Pancreas (tissue), 10 donors: ENCODE results near the gene NPFFR2. TPM values are rescaled to one million over a fixed set of nuclear protein-coding genes. Genes with fewer than 3 reads are reported as not detected.

ENCODE experiments used
- ATAC-seq, 4 donors: fragments of 200-7000 bp; cut with Tn5 transposase; one replicate each; pipeline versions ENCODE4 v1.8.0 to v1.9.1; 2020; ENCODE audit warnings: mild to moderate bottlenecking in 4 of 4, moderate library complexity in 4 of 4
- DNase-seq, 6 donors: peaks; one replicate each; pipeline ENCODE4 v3.0.0-alpha.2; 2020
- FAIRE-seq: peaks from 2 replicates; lab custom pipeline; 2012; peaks lifted over from hg19 to GRCh38; lab: Jason Lieb, UNC
- H3K27ac ChIP-seq, 4 donors: fragments of 200-600 bp; sonication (generic); 1 replicate in 3 of 4; 2 replicates in 1 of 4; pipeline versions ENCODE4 v1.5.0 to v1.8.0; 2020
- H3K27me3 ChIP-seq, 4 donors: fragments of 200-600 bp; one replicate each; pipeline ENCODE4 v1.8.0; 2021
- H3K36me3 ChIP-seq, 3 donors: fragments of 200-600 bp; sonication (generic) in 1 of 3; one replicate each; pipeline versions ENCODE4 v1.5.0 to v1.8.0; 2020 to 2021
- H3K4me1 ChIP-seq, 3 donors: fragments of 200-600 bp; one replicate each; pipeline ENCODE4 v1.8.0; 2021
- H3K4me3 ChIP-seq, 4 donors: fragments of 200-600 bp; sonication (generic) in 2 of 4; one replicate each; pipeline versions ENCODE4 v1.5.0 to v1.8.0; 2020 to 2021
- H3K9me3 ChIP-seq, 4 donors: fragments of 200-600 bp; one replicate each; pipeline ENCODE4 v1.8.0; 2021
- WGBS, 2 donors: extraction: QIAGEN DNeasy Blood & Tissue Kit; methylation state at CpG; one replicate each; pipeline ENCODE4 v1.1.7; 2013; 5-methylcytosine and 5-hydroxymethylcytosine counted together
- intact Hi-C, 3 donors: fragments of 100-400 bp; cut with DNase I; formaldehyde crosslinking; loops; one replicate each; pipeline versions ENCODE4 v1.11.1 to v1.14.2; 2022
- polyA plus RNA-seq, 2 donors: library from polyadenylated mRNA; stranded (reverse); fragments of 200-250 nt; gene quantifications; one replicate each; pipeline ENCODE4 v1.2.3, GENCODE V29; 2013
- total RNA-seq, 6 donors: library from RNA; stranded (reverse); fragmentation: NEBNext Ultra II Directional in 4 of 6; extraction: Animal tissue kit (Norgen Biotek cat#: 25700) in 4 of 6; gene quantifications; one replicate each; pipeline versions ENCODE4 v1.2.1 to v1.2.4, GENCODE V29; 2021 to 2023
- TF ChIP-seq, protein P1 (sequence below), 4 donors: fragments of 200-600 bp; sonication (generic) in 3 of 4; IDR thresholded peaks; one replicate each; pipeline versions ENCODE4 v1.5.0 to v1.8.0; 2021; ENCODE audit warnings: antibody characterized with exemption in 4 of 4
- donor health status: healthy with polysubstance abuse.
- donor health status: DM: no; HTN: no; CAD: no; lungs with moderate emphysema.
- donor health status: DM: no; HTN: no; CAD: no.
- donor health status: control.
- donor health status: control.
- donor health status: Bipolar disorder and iron deficiency.
- donor health status: DM: yes; HTN: yes; CAD: no.
- donor health status: DM: no; HTN: no; CAD: no.
- donor health status: DM: no; HTN: no; CAD: no.
- donor health status: DM: yes; HTN: yes; CAD: no.

The NPFFR2 gene
- total and polyA plus RNA-seq, 8 donors = not detected

DNA sequence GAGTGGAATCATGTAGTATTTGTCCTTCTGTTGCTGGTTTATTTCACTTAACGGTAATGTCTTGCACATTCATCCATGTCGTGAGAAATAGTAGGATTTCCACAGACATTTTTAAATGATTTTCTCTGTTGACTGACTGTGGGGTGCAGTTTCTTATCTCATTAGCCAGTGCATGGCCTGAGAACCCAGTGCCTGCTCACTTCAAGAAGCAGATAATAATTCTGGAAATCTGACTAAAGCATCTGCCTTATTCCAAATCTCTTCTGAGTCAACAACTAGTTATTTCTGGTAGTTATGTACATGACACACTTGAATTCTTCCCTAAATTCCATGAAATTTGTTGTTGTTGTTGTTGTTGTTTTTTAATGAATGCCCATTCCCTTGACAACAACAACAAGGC lies 77.6 kb downstream of the NPFFR2 start:
- TF ChIP-seq, protein P1, sequence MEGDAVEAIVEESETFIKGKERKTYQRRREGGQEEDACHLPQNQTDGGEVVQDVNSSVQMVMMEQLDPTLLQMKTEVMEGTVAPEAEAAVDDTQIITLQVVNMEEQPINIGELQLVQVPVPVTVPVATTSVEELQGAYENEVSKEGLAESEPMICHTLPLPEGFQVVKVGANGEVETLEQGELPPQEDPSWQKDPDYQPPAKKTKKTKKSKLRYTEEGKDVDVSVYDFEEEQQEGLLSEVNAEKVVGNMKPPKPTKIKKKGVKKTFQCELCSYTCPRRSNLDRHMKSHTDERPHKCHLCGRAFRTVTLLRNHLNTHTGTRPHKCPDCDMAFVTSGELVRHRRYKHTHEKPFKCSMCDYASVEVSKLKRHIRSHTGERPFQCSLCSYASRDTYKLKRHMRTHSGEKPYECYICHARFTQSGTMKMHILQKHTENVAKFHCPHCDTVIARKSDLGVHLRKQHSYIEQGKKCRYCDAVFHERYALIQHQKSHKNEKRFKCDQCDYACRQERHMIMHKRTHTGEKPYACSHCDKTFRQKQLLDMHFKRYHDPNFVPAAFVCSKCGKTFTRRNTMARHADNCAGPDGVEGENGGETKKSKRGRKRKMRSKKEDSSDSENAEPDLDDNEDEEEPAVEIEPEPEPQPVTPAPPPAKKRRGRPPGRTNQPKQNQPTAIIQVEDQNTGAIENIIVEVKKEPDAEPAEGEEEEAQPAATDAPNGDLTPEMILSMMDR (IDR thresholded peaks at IDR 0.05) = no peak
- Histone ChIP-seq H3K36me3 (no peaks in the 10 kb centered on the region), H3K27ac (no peak overlapping the region), H3K4me1 (no peaks in the 10 kb centered on the region), H3K27me3 (no peaks in the 10 kb centered on the region), H3K4me3 (no peak overlapping the region), H3K9me3 (no peaks in the 10 kb centered on the region)
- ATAC-seq (no peak), DNase-seq (no peak), FAIRE-seq (no peak)
- WGBS, 2 donors = 58 to 60% methylated on average over 2 of the region's 2 CpGs
- intact Hi-C loops = no loop called here

DNA sequence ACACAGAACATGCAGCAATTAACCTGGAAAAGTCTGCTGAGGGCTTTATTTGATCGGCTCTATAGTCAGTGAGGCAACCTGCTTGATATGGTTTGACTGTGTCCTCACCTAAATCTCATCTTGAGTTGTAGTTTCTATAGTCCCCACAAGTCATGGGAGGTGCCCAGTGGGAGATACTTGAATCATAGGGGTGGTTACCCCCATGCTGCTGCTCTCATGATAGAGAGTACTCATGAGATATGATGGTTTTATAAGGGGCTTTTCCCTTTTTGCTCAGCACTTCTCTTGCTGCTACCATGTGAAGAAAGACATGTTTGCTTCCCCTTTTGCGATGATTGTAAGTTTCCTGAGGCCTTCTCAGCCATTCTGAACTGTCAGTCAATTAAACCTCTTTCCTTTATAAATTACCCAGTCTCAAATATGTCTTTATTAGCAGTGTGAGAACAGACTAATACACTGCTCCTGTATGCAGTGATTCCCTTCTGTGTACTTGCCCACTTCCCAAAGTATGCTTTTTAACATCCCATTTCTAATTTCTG lies 78.2 kb downstream of the NPFFR2 start:
- WGBS, 2 donors = 78 to 88% methylated on average over 2 of the region's 2 CpGs
- FAIRE-seq (no peak), DNase-seq (no peak), ATAC-seq (no peak)
- H3K4me3 ChIP-seq = no peak overlapping the region
- intact Hi-C loops = no loop called here
- no peaks in the 10 kb centered on the region for H3K27me3 ChIP-seq
- no peaks in the 10 kb centered on the region for H3K9me3 ChIP-seq
- H3K4me1 ChIP-seq = no peaks in the 10 kb centered on the region
- no peak overlapping the region for H3K27ac ChIP-seq
- no peaks in the 10 kb centered on the region for H3K36me3 ChIP-seq
- TF ChIP-seq, protein P1 (IDR thresholded peaks at IDR 0.05) = no peak

DNA sequence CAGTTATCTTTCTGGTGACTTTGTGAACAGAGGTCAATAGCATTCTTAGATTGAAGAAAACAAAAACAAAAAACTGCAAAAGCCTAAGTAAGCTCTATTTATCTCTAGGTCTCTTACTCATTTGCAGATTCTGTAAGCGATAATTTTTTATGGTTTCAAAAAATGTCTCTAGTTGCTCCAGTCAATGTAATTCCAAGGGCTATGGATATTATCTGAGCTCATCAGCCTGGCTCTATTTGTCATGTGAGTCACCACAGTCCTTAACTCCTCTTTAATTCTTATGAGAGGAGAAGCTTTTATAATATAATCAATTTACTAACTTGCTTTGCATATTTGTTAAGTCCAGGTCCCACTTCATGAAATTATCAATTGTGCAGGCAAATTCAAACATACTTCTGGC lies 79.1 kb downstream of the NPFFR2 start:
- no peaks in the 10 kb centered on the region for H3K9me3 ChIP-seq
- H3K27me3 ChIP-seq = no peaks in the 10 kb centered on the region
- H3K4me3 ChIP-seq = no peak overlapping the region
- H3K36me3 ChIP-seq = no peaks in the 10 kb centered on the region
- H3K27ac ChIP-seq = no peak overlapping the region
- FAIRE-seq (no peak), ATAC-seq (no peak), DNase-seq (no peak)
- TF ChIP-seq, protein P1 (IDR thresholded peaks at IDR 0.05) = no peak
- no peaks in the 10 kb centered on the region for H3K4me1 ChIP-seq
- 89 to 97% methylated on average over 1 of the region's 1 CpG for WGBS, 2 donors
- intact Hi-C loops = no loop called here

DNA sequence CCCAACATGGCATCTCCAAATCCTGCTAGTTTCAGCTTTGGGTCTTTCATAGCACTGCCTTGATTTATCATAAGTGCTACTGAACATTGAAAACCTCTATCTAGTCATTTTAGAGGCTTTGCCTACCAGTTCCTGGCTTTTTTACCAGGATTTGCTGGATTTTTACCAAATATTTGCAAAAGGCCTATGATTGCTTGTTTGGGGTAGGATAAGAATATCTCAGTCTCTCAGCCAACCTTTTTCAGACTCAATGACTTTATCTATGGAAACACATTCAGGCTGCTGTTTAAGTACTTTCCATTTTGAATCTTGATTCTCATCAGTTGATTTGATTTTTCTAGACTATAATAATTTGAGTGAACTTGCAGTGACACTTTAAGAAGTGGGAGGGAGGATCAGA lies 80.1 kb downstream of the NPFFR2 start:
- ATAC-seq (no peak), FAIRE-seq (no peak), DNase-seq (no peak)
- H3K36me3 ChIP-seq = no peaks in the 10 kb centered on the region
- intact Hi-C loops = no loop called here
- H3K9me3 ChIP-seq = no peaks in the 10 kb centered on the region
- no peaks in the 10 kb centered on the region for H3K27me3 ChIP-seq
- TF ChIP-seq, protein P1 (IDR thresholded peaks at IDR 0.05) = no peak
- H3K27ac ChIP-seq = no peak overlapping the region
- no peak overlapping the region for H3K4me3 ChIP-seq
- H3K4me1 ChIP-seq = no peaks in the 10 kb centered on the region

DNA sequence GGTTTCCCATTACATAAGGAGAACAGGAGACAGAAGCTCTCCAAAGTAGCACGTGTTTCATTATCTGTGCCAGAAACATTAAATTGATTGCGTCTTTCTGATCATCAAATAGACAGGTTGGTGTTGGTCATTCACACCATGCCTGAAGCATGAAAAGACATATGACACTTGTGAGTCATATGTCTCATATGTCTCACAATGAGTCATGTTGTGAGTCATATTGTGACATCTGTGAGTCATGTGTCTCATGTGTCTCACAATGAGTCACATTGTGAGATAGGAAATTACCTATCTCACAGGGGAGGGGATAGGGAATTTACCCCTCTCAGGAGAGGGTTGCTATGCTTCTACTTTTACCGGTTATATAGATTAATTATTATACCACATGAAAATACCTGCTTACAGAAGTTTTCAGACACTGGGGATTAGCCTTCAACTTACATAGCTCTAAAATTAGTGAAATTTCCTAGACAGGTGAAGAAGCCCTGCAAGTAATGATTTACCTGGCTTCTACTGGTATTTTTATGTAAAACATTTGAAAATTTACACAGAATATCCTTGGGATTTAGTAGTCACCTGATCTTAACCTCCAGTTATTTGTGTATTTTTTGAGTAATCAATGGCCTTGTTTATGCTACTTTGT lies 80.8 kb downstream of the NPFFR2 start:
- Histone ChIP-seq H3K9me3 (no peaks in the 10 kb centered on the region), H3K27me3 (no peaks in the 10 kb centered on the region), H3K36me3 (no peaks in the 10 kb centered on the region), H3K4me1 (no peaks in the 10 kb centered on the region), H3K4me3 (no peak overlapping the region), H3K27ac (no peak overlapping the region)
- WGBS, 2 donors = 52 to 62% methylated on average over 3 of the region's 3 CpGs
- FAIRE-seq (no peak), ATAC-seq (peak in 2 of 4 donors; percentile 66 to 67), DNase-seq (no peak)
- intact Hi-C loops = no loop called here
- TF ChIP-seq, protein P1 (IDR thresholded peaks at IDR 0.05) = no peak
